ENCODE data around the gene MMP2.

Gene MMP2

DNA sequence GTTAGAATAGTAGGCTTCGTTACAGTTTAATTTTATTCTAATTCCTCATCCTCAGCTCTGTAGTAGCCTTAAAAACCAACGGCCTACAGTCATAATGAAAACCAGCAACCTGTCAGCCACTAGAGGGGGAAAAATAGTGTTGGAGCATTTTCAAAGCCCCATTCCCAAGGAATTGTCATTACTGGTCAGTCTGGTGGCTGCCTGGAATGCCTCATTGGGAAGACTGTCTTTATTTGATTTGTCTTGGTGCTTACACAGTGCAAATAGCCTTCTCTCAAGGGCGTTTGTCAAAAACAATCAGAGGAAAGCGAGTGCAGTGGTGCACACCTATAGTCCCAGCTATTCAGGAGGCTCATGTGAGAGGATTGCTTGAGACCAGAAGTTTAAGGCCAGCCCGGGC lies 34.6 kb downstream of the MMP2 start:
- DNase-seq (ENCODE audit: low read depth in 3 of 3), result no peak

DNA sequence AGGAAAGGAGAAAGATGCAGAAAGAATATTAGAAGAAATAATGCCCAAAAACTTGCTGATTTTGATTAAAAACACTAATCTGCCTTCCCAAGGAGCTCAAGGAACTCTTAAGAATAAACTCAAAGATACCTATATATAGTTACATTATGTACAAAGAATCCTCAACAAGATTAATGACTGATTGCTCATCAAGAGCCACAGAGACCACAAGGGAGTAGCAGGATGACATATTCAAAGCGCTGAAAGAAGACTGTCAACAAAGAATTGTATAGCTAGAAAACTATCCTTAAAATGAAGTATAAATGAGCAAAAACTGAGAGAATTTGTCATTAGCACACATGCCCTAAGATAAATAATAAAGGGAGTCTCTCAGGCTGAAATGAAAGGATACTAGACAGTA lies 36.1 kb downstream of the MMP2 start:
- DNase-seq (ENCODE audit: low read depth in 3 of 3), result no peak

DNA sequence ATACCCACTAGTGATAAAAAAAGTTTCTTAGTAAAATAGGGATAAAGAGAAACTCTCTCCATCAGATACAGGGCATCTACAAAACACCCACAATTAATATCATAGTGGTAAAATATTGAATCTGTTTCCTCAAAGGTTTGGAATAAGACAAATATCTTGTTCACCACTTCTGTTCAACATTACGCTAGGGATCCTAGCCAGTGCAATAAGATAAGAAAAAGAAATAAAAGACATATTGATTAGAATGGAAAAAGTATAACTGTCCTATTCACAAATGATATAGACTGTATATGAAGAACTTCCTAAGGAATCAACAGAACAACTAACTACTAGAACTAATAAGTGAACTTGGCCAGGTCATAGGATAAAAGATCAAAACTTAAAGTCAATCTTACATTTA lies 42.8 kb downstream of the MMP2 start:
- DNase-seq (ENCODE audit: low read depth in 3 of 3), result no peak

DNA sequence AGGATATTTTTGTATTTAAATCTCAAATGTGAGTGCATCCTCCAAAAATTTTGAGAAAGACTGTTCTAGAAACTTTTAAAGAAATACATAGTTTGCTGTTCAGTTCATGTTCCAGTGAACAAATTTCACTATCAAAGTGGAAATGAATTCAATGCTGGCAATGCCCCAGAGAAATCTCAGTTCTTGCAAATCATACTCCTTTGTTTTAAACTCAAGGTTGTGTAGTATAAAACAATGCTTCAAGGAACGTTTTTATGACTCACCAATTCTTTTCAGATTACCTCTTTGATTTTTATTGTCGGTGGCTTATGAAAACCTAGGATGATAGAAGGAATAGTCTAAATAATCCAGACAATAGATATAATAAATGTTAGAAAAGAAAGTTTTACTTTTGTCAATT lies 47.4 kb downstream of the MMP2 start:
- DNase-seq (ENCODE audit: low read depth in 3 of 3), result no peak

DNA sequence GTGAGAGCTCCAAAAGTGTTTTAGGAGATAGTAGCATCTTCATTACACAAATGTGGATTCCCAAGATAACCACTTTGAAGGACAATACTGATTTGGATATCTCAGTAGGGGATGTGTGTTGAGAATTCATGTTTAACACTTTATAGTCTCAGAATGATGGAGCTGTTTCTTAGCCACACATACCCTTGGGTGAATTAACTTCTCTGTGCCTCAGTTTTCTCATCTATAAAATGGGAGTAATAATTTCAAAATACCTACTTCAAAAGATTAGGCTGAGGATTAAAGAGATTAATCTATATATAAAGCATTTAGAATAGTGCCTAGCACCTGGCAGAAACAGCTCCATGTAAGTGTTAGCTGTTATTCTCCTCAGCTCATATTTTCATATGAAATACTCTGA lies 48.9 kb downstream of the MMP2 start:
- DNase-seq (ENCODE audit: low read depth in 3 of 3), result no peak

DNA sequence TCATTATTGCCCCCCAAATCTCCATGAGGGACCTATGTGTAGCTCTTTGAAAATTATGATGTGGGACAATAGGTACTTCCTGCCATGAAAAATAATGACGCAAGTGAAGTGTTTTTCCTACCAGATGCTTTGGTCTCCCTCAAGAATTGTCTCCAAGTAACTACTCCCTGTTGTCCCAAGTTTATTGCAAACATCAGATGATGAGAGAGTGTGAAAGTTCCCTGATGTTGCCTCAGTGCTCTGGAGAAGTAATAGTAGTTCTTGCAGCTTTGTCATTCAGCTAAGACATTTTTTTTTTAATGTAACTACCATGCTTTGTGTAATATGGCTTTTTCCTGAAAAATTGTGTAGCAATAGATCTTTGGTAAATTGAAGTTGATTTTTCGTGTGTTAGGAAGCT lies 50.0 kb downstream of the MMP2 start:
- no peak for DNase-seq (ENCODE audit: low read depth in 3 of 3)

DNA sequence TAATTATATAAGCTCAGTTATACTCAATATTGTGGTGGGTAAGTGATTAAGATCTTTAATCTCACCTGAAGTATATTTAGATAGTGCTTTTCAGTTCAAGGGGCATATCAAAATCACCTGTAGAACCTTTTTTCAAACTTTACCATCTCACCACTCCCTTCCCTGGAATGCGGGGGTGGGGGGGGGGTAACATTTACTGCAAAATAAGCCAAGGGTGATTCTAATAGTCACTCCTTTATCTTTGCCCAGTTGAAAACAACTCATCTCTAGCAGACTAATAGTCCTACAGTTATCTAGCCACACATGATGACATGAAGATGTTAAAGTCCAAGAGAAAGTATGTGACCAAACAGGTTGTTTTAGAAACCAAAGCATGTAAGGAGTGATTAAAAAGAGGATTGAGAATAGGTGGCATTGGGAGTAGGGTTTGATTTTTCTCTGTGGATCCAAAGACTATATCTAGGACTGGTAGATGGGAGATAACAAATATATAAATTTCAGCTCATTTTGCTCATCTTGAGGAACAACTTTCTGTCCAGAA lies 51.4 kb downstream of the MMP2 start:
- DNase-seq (ENCODE audit: low read depth in 3 of 3), result no peak

DNA sequence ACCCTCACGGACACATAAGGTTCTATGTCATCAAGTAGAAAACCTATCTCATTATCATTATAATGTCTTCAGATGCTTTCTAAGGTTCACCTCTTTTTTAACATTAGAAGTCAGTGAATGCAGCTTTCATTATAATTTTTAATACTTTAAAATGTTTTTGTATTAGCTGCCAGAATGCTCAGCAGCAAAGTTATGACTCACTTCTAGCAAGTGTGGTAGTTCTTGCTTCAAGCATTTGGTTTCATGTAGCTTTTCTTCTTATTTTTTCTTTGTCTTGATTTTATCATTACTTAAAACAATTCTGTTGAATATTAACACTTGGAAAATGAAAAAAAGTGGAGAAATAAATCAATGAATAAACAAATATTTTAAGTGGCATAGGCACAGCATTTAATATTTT lies 53.2 kb downstream of the MMP2 start:
- DNase-seq (ENCODE audit: low read depth in 3 of 3), result no peak

DNA sequence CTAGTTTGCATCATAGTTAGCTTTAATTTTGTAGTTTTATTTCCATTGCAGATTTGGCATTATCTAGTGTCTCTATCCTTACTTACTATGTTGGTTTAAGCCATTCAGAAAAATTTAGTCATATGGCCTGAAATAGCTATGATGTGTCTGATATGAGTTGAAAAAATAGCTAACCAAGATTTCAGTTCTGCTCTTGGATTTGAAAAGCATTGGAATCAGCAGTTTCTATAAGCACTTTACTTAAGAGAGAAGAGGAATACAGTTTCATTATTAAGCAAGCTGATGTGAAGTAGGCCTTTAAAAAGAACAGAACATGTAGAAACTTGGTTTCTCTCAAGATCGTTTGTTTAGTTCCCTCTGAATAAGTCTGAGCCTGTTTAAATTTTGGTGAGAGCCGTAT lies 55.8 kb downstream of the MMP2 start:
- no peak for DNase-seq (ENCODE audit: low read depth in 3 of 3)

DNA sequence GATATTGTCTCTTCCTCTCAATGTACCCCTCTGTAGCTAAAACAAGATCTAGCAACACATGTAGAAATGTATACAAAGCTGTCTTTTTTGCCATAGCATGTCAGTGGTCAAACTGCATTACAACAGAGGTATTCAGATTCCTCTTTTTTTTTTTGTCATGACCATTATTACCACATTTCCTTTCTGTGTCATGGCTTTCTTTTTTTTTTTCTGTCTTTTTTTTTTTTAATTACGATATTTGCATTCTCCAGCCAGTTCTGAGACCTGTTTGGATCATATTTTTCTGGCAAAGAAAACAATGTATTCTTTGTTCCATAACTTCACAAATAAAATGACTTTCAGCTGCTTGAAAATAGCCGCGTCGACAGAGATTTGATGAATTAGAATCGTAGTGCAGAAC lies 60.1 kb downstream of the MMP2 start:
- no peak for DNase-seq (ENCODE audit: low read depth in 3 of 3)

DNA sequence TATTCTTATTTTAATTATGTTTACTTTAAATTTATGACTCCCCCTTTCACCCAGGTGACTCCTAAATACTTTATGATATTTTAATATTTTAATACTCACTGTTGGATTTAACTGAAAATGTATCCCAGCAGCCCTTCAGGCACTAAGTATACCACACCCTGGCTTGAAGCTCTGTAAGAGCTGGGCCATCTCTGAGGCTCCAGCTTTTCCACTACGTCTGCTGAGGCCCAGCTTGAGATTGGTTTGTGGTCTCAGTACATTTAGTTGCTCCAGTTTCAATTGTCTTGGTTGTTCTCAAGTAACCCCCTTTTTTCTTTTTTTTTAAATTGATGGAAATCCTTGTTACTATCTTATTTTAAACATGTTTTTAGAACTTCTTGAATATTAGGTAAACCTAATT lies 60.5 kb downstream of the MMP2 start:
- no peak for DNase-seq (ENCODE audit: low read depth in 3 of 3)

DNA sequence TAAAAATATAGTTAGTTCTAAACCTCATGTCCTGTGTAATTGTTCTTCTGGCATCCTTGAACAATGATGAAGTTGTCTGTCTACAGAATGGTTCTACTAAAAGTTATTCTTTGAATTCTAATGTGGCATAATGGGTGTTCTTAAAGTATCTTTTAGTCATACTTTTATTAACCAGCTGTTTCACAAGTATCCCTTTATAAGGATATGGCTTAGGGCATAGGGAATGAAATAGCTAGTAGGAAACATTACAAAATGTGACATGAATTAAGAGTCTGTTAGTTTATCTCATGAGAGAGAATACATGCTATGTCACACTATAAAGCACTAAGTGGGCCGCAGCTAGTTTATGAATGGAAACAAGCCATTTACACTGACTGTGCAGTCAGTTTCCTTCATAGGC lies 61.2 kb downstream of the MMP2 start:
- DNase-seq (ENCODE audit: low read depth in 3 of 3), result no peak

DNA sequence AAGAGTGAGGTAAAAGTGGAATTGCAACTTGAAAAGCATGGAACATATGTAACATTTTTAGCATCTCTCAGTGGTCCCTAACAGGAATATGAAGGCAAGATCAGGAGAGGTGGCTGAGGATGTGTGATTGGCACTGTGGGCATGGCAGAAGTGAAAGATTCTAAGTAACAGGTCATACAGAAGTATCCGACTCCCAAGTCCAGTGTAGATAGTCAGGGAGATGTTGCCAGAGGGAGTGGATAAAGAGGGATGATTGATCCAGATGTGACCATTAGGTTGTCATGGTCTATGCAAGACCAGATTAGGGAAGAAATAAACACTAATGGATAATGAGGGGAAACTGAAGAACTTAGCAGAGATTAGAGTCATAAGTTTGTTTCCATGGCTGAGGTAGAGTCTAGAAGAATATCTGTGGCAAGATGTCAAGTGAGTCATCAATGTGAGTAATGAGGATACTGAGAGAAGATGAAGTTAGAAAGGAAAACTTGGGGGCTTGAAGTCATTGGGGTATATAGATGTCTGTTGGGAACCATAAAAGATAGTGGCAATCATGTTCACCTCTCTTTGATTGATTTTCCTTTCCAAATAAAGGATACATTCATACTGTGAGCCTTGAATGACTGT lies 63.6 kb downstream of the MMP2 start:
- no peak for DNase-seq (ENCODE audit: low read depth in 3 of 3)

DNA sequence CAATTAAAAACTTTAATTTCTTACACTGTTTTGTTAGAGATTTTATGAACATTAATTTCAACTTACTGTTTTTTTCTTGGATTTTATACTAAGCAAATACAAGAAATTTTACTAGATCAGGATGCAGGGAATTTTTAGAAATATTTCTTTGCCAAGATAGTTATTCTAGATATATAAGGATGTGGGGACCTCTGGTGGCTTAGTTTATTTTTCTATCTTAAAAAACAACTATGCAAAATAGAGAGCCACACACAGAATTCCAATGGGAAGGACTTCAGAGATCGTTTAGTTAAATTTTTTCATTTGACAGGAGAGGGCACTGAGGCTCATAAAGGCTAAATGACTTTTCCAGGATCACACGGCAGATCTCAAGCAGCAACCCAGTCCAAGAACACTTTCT lies 64.5 kb downstream of the MMP2 start:
- DNase-seq (ENCODE audit: low read depth in 3 of 3), result no peak

DNA sequence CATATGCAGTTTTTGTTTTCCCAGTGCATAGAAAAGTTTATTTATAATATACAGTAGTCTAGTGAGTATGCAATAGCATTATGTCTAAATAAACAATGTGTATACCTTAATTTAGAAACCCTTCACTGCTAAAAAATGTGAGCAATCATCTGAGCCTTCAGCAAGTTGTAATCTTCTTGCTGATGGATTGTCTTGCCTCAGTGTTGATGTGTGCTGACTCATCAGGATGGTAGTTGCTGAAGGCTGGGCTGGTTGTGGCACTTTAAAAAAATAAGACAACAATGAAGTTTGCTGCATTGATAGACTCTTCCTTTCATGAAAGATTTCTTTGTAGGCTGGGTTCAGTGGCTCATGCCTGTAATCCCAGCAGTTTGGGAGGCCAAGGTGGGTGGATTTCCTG lies 73.6 kb downstream of the MMP2 start:
- no peak for DNase-seq (ENCODE audit: low read depth in 3 of 3)

DNA sequence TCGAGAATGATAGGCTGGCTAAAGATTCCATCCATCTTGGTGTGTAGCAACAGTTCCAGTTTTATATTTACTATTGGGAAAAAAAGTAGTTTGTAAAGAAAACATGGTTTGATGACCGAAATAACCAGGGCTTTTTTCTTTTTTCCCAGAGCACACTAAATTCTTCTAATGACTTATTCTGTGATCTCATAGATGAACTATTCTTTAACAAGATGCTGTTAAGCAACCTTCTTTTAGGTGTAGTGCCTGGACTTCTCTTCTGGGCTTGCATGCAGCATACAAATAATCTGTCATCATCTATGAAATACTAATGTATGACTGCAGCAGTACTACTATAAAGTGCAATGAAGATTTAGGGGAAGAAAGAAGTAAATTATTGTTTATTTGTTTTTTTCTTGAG lies 76.4 kb downstream of the MMP2 start:
- DNase-seq (ENCODE audit: low read depth in 3 of 3), result no peak
